Measurements from ENCODE around the gene LPP.
A peak's percentile ranks its signal among the peaks of the same experiment; 100 is the strongest.

The LPP gene

DNA sequence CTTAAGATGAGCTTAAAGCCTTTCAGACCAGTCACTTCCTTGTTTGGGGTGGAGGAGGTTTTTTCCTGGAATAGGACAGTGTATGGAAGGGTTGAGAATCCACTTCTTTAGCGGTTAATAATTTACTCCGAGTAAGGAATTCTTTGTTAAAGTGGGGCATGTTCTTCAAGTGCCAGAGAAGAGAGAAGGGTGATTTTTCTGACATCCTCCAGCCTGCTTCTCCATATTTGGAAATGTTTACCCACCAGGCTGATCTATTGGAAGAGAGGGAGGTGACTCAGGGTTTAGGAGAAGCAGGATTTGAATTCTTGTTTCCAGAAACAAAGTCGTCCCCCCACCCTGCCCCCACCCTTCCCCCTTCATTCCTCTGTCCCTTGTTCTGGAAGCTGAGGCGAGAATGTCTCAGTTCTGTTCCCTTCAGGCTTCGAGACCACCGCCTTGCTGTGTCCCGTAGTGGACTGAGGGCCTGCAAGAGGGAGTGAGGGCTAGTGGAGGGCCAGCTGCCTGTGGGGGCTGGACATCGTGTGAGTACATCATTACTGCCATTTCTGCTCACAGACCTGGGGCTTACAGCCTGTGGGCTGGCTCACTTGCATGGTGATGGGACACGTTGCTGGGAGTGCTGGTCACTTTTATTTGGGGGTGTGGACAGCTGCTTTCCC, 58.5 kb downstream of the LPP start:
- peak overlapping the region; percentile 65 for H3K9ac ChIP-seq (ENCODE audit: low read length)
- H3K4me3 ChIP-seq (ENCODE audit: low read length): no peak overlapping the region
- no peaks in the 10 kb centered on the region for H3K9me3 ChIP-seq (ENCODE audit: control insufficient read depth, low read length)
- H3K36me3 ChIP-seq (ENCODE audit: control insufficient read depth, insufficient read depth, low read length, severe bottlenecking): peaks cover 4% of the 10 kb centered on the region
- no peak for DNase-seq (ENCODE audit: low read depth)
- H3K4me1 ChIP-seq (ENCODE audit: control insufficient read depth, insufficient read depth, low read length): peaks cover 43% of the 10 kb centered on the region
- H3K27me3 ChIP-seq (replicated peaks; ENCODE audit: control insufficient read depth, insufficient read depth, low read length): no peaks in the 10 kb centered on the region

DNA sequence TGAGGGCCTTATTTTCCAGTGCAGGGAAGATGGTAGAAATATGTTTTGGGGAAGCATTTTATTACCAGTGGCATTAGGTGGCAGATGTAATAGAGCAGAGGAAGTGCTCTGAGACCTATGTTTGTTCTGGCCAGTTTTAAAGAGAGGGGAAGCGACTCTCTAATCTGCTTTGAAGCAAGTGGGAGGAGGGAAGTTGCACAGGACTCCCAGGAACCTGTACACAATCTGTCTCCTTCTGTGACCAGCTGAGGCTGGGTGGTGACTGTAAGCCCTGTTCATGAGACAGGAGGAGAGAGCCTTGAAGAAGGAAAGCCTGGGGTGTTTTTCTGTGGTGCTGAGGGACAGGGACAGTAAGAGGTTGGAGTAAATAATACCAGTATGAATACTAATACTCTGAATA, 60.5 kb downstream of the LPP start:
- no peaks in the 10 kb centered on the region for H3K9me3 ChIP-seq (ENCODE audit: control insufficient read depth, low read length)
- peaks cover 45% of the 10 kb centered on the region for H3K4me1 ChIP-seq (ENCODE audit: control insufficient read depth, insufficient read depth, low read length)
- peak overlapping the region; percentile 48 for H3K9ac ChIP-seq (ENCODE audit: low read length)
- no peaks in the 10 kb centered on the region for H3K27me3 ChIP-seq (replicated peaks; ENCODE audit: control insufficient read depth, insufficient read depth, low read length)
- H3K4me3 ChIP-seq (ENCODE audit: low read length): no peak overlapping the region
- no peaks in the 10 kb centered on the region for H3K36me3 ChIP-seq (ENCODE audit: control insufficient read depth, insufficient read depth, low read length, severe bottlenecking)
- no peak for DNase-seq (ENCODE audit: low read depth)

DNA sequence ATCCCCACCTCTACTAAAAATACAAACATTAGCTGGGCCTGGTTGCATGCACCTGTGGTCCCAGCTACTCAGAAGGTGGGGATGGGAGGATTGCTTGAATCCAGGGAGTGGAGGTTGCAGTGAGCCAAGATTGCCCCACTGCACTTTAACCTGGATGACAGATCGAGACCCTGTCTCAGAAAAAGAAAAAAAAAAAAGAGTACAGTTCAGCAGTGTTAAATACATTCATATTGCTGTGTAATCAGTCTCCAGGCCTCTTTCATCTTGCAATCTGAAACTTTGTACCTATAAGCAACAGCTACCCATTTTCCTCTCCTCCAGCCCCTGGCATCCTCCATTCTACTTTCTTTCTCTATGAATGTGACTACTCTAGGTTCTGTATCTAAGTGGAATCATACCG, 61.2 kb downstream of the LPP start:
- H3K9ac ChIP-seq (ENCODE audit: low read length): no peak overlapping the region
- no peak for DNase-seq (ENCODE audit: low read depth)
- H3K27me3 ChIP-seq (replicated peaks; ENCODE audit: control insufficient read depth, insufficient read depth, low read length): no peaks in the 10 kb centered on the region
- no peaks in the 10 kb centered on the region for H3K36me3 ChIP-seq (ENCODE audit: control insufficient read depth, insufficient read depth, low read length, severe bottlenecking)
- H3K4me1 ChIP-seq (ENCODE audit: control insufficient read depth, insufficient read depth, low read length): peaks cover 46% of the 10 kb centered on the region
- H3K9me3 ChIP-seq (ENCODE audit: control insufficient read depth, low read length): no peaks in the 10 kb centered on the region
- H3K4me3 ChIP-seq (ENCODE audit: low read length): no peak overlapping the region

DNA sequence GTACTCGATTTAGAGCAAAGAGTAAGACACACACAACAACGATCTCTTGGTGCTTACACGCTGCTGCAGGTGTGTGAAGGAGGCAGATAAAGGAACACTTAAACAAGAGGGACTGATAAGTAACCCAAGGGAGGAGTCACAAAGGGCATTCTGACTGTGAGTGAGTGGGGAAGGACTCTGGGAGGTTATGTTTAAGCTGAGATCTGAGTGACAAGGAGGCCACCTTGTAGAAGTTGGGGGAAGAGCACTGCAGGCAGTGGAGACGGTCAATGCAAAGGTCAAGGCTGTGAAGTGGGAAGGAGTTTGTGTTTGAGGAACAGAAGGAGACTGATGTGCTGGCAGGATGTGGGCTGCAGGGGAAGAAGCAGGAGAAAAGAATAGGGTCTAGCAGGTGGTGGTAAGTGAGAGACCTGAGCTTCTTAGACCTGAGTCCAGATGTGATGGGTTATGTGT, 63.1 kb downstream of the LPP start:
- H3K4me3 ChIP-seq (ENCODE audit: low read length): no peak overlapping the region
- H3K9me3 ChIP-seq (ENCODE audit: control insufficient read depth, low read length): no peaks in the 10 kb centered on the region
- DNase-seq (ENCODE audit: low read depth): no peak
- no peaks in the 10 kb centered on the region for H3K36me3 ChIP-seq (ENCODE audit: control insufficient read depth, insufficient read depth, low read length, severe bottlenecking)
- no peaks in the 10 kb centered on the region for H3K27me3 ChIP-seq (replicated peaks; ENCODE audit: control insufficient read depth, insufficient read depth, low read length)
- H3K9ac ChIP-seq (ENCODE audit: low read length): no peak overlapping the region
- peaks cover 53% of the 10 kb centered on the region for H3K4me1 ChIP-seq (ENCODE audit: control insufficient read depth, insufficient read depth, low read length)

DNA sequence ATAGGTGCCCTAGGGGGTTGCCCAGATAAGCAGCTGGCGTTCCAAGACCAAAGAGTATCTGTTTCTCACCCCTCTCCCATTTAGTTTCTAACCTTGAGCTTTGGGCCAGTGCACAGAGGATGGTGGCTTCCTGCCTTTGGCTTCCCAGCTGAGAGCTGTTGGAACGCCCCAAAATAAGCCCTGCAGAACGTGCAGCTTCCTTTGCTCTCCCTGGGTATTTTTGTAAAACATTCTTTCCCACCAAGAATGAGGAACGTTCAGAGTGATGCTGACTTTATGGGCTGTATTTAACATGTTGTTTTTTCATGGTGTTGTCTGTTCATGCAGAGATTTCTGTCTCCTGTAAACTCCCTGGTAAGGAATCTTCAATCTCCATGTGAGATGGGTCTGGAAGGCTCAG, 63.8 kb downstream of the LPP start:
- H3K9me3 ChIP-seq (ENCODE audit: control insufficient read depth, low read length): no peaks in the 10 kb centered on the region

DNA sequence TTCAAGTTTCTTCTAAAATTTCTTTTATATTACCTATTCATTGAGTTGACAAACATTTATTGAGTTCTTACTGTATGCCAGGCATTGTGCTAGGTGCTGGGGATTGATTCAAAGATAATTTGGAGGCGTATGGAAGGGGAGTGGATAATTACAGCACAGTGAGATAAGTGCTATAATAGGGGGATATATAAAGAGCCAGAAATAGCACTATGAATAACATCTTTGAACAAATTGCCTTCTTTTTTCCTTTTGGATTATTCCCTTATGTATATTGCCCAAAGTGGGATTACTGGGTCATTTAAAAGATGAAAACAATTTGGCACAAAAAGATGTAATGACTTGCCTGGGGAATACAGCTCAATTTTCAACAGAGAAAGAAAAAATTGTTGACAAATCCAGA, 64.6 kb downstream of the LPP start:
- Histone ChIP-seq H3K9me3 (ENCODE audit: control insufficient read depth, low read length) (no peaks in the 10 kb centered on the region), H3K4me3 (ENCODE audit: low read length) (no peak overlapping the region), H3K36me3 (ENCODE audit: control insufficient read depth, insufficient read depth, low read length, severe bottlenecking) (no peaks in the 10 kb centered on the region), H3K27me3 (replicated peaks; ENCODE audit: control insufficient read depth, insufficient read depth, low read length) (no peaks in the 10 kb centered on the region), H3K4me1 (ENCODE audit: control insufficient read depth, insufficient read depth, low read length) (peaks cover 54% of the 10 kb centered on the region), H3K9ac (ENCODE audit: low read length) (peak overlapping the region; percentile 24)
- no peak for DNase-seq (ENCODE audit: low read depth)

More for the DNA sequence above, 63.8 kb downstream of the LPP start:
- Histone ChIP-seq H3K9ac (ENCODE audit: low read length) (peak overlapping the region; percentile 24), H3K4me3 (ENCODE audit: low read length) (no peak overlapping the region), H3K36me3 (ENCODE audit: control insufficient read depth, insufficient read depth, low read length, severe bottlenecking) (no peaks in the 10 kb centered on the region), H3K4me1 (ENCODE audit: control insufficient read depth, insufficient read depth, low read length) (peaks cover 55% of the 10 kb centered on the region), H3K27me3 (replicated peaks; ENCODE audit: control insufficient read depth, insufficient read depth, low read length) (no peaks in the 10 kb centered on the region)
- DNase-seq (ENCODE audit: low read depth): no peak

DNA sequence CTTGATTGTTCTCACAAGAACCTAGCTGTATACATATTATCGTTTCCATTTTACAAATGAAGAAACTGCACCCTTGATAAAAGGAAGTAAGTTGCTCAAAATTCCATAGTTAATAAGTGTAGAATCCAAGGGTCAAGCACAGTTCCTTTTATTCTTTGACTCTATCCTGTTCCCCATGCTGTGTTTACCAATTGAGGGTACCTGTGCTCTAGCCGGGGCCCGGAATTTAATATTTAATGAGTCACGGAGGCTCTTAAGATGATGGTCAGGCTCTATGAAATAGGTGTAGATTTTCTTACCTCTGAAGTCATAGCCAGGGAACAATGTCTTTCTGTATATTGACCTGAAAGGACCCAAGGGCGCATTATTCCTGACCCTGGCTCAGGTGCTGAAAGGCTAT, 65.2 kb downstream of the LPP start:
- H3K27me3 ChIP-seq (replicated peaks; ENCODE audit: control insufficient read depth, insufficient read depth, low read length): no peaks in the 10 kb centered on the region
- no peaks in the 10 kb centered on the region for H3K9me3 ChIP-seq (ENCODE audit: control insufficient read depth, low read length)
- H3K4me1 ChIP-seq (ENCODE audit: control insufficient read depth, insufficient read depth, low read length): peaks cover 59% of the 10 kb centered on the region
- no peak for DNase-seq (ENCODE audit: low read depth)
- H3K4me3 ChIP-seq (ENCODE audit: low read length): no peak overlapping the region
- H3K9ac ChIP-seq (ENCODE audit: low read length): no peak overlapping the region
- H3K36me3 ChIP-seq (ENCODE audit: control insufficient read depth, insufficient read depth, low read length, severe bottlenecking): no peaks in the 10 kb centered on the region

GRCh38 chr3:188220097-188220788, 66.3 kb downstream of the LPP start:
- no peaks in the 10 kb centered on the region for H3K36me3 ChIP-seq (ENCODE audit: control insufficient read depth, insufficient read depth, low read length, severe bottlenecking)
- H3K4me1 ChIP-seq (ENCODE audit: control insufficient read depth, insufficient read depth, low read length): peaks cover 50% of the 10 kb centered on the region
- H3K9me3 ChIP-seq (ENCODE audit: control insufficient read depth, low read length): no peaks in the 10 kb centered on the region
- DNase-seq (ENCODE audit: low read depth): no peak
- no peaks in the 10 kb centered on the region for H3K27me3 ChIP-seq (replicated peaks; ENCODE audit: control insufficient read depth, insufficient read depth, low read length)
- no peak overlapping the region for H3K4me3 ChIP-seq (ENCODE audit: low read length)
- peak overlapping the region; percentile 40 for H3K9ac ChIP-seq (ENCODE audit: low read length)

- Histone ChIP-seq H3K4me3 (ENCODE audit: low read length) (peak overlapping the region; percentile 39), H3K9ac (ENCODE audit: low read length) (peak overlapping the region; percentile 79), H3K9me3 (ENCODE audit: control insufficient read depth, low read length) (no peaks in the 10 kb centered on the region), H3K27me3 (replicated peaks; ENCODE audit: control insufficient read depth, insufficient read depth, low read length) (no peaks in the 10 kb centered on the region), H3K4me1 (ENCODE audit: control insufficient read depth, insufficient read depth, low read length) (peaks cover 50% of the 10 kb centered on the region), H3K36me3 (ENCODE audit: control insufficient read depth, insufficient read depth, low read length, severe bottlenecking) (peaks cover under 1% of the 10 kb centered on the region)
- no peak for DNase-seq (ENCODE audit: low read depth)
These were observed 67.2 kb downstream of the LPP start for GRCh38 chr3:188220988-188221818.

GRCh38 chr3:188223936-188224335, 70.0 kb downstream of the LPP start:
- peaks cover 40% of the 10 kb centered on the region for H3K4me1 ChIP-seq (ENCODE audit: control insufficient read depth, insufficient read depth, low read length)

GRCh38 chr3:188227442-188227841, 73.5 kb downstream of the LPP start:
- H3K9ac ChIP-seq (ENCODE audit: low read length): no peak overlapping the region
- DNase-seq (ENCODE audit: low read depth): no peak
- H3K4me3 ChIP-seq (ENCODE audit: low read length): no peak overlapping the region
- peaks cover 26% of the 10 kb centered on the region for H3K4me1 ChIP-seq (ENCODE audit: control insufficient read depth, insufficient read depth, low read length)
- H3K9me3 ChIP-seq (ENCODE audit: control insufficient read depth, low read length): no peaks in the 10 kb centered on the region
- peaks cover 12% of the 10 kb centered on the region for H3K36me3 ChIP-seq (ENCODE audit: control insufficient read depth, insufficient read depth, low read length, severe bottlenecking)
- H3K27me3 ChIP-seq (replicated peaks; ENCODE audit: control insufficient read depth, insufficient read depth, low read length): no peaks in the 10 kb centered on the region

More at GRCh38 chr3:188223936-188224335, 70.0 kb downstream of the LPP start:
- no peak for DNase-seq (ENCODE audit: low read depth)
- H3K9ac ChIP-seq (ENCODE audit: low read length): no peak overlapping the region
- no peaks in the 10 kb centered on the region for H3K27me3 ChIP-seq (replicated peaks; ENCODE audit: control insufficient read depth, insufficient read depth, low read length)
- H3K36me3 ChIP-seq (ENCODE audit: control insufficient read depth, insufficient read depth, low read length, severe bottlenecking): peaks cover 11% of the 10 kb centered on the region
- H3K4me3 ChIP-seq (ENCODE audit: low read length): no peak overlapping the region
- H3K9me3 ChIP-seq (ENCODE audit: control insufficient read depth, low read length): no peaks in the 10 kb centered on the region
